Limb (tissue), 2 donors: Measurements from ENCODE around the gene CHST9.
"Not testable (repeated sequence)": the region's sequence is repeated elsewhere in the genome, so short reads cannot be mapped to it uniquely, and the experiment has no call there.

Experiments
- DNase-seq, 2 donors: peaks; one replicate each; pipeline ENCODE4 v3.0.0-alpha.2; 2016; ENCODE audit errors: extremely low spot score in 2 of 2

Gene CHST9

GRCh38 chr18:26940744-26941398 lies 244.2 kb downstream of the CHST9 start:
- no peak for DNase-seq

- DNase-seq = no peak
Measured at GRCh38 chr18:26931659-26932058, 253.4 kb downstream of the CHST9 start.

GRCh38 chr18:26930630-26931029 lies 254.5 kb downstream of the CHST9 start:
- DNase-seq = no peak

GRCh38 chr18:26928670-26929313 lies 256.3 kb downstream of the CHST9 start:
- DNase-seq = no peak

- DNase-seq = not testable (repeated sequence)
Measured at GRCh38 chr18:26927822-26928221, 257.3 kb downstream of the CHST9 start.

- peak in 1 of 2 donors; percentile 19 for DNase-seq
Measured at GRCh38 chr18:26926066-26926675, 258.9 kb downstream of the CHST9 start.

- DNase-seq = no peak
Measured at GRCh38 chr18:26925313-26925712, 259.8 kb downstream of the CHST9 start.

GRCh38 chr18:26922313-26922712 lies 262.8 kb downstream of the CHST9 start:
- no peak for DNase-seq

- DNase-seq = no peak
Measured at GRCh38 chr18:26920644-26921043, 264.5 kb downstream of the CHST9 start.

GRCh38 chr18:26919627-26920026 lies 265.5 kb downstream of the CHST9 start:
- DNase-seq = peak in 1 of 2 donors; percentile 13

- no peak for DNase-seq
Measured at GRCh38 chr18:26919201-26919600, 265.9 kb downstream of the CHST9 start.

- DNase-seq = no peak
Measured at GRCh38 chr18:26911840-26912239, 273.3 kb downstream of the CHST9 start.

GRCh38 chr18:26909599-26910290 lies 275.4 kb downstream of the CHST9 start:
- no peak for DNase-seq

GRCh38 chr18:26908906-26909305 lies 276.2 kb downstream of the CHST9 start:
- no peak for DNase-seq

- no peak for DNase-seq
Measured at GRCh38 chr18:26902291-26902690, 282.8 kb downstream of the CHST9 start.

GRCh38 chr18:26901020-26901419 lies 284.1 kb downstream of the CHST9 start:
- DNase-seq = no peak

- no peak for DNase-seq
Measured at GRCh38 chr18:26894426-26894825, 290.7 kb downstream of the CHST9 start.

GRCh38 chr18:26893996-26894395 lies 291.1 kb downstream of the CHST9 start:
- peak; percentile 24 to 29 for DNase-seq

- DNase-seq = no peak
Measured at GRCh38 chr18:26888259-26888658, 296.8 kb downstream of the CHST9 start.

- DNase-seq = no peak
Measured at GRCh38 chr18:26875040-26875654, 310.0 kb downstream of the CHST9 start.

GRCh38 chr18:26874283-26874682 lies 310.8 kb downstream of the CHST9 start:
- DNase-seq = no peak

GRCh38 chr18:26869640-26870039 lies 315.5 kb downstream of the CHST9 start:
- DNase-seq = no peak
